ENCODE measurements around the gene NDST1.

The NDST1 gene

DNA sequence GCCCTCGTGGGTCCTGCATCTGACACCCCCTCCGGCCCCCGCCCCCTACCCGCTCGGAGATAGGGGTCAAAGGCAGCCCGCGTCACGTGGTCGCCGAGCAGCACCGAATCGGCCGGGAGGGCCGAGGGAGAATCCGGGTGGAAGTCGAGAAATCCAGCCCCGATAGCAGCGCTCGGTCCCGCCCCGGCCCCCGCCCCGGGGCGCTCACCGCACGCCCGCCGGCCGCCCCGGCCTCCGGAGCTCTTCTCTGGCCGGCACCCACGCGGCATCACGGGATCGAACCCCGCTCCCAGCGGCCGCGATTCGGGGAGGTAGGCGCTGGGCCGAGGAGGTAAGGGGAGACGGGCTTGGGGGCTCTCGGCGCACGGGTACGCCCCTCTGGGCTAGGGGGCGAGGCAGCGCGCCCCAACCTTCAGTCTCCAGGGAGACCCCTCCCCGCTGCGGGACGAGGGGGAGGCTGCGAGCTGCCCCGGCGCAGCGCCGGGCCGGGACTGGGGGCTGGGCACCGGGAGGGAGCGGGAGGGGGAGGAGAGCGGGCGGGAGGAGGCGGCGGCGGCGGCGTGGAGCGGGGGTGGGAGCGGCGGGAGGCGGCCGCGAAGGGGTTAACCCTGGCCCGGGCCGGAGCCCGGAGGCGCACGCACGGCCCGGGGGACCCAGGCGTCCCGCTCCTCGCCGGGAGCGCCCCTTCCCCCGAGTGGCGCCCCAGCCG, 22.1 kb upstream of the NDST1 start:
- H3K27ac ChIP-seq: peak overlapping the region; percentile 95
- TF ChIP-seq, protein P1, sequence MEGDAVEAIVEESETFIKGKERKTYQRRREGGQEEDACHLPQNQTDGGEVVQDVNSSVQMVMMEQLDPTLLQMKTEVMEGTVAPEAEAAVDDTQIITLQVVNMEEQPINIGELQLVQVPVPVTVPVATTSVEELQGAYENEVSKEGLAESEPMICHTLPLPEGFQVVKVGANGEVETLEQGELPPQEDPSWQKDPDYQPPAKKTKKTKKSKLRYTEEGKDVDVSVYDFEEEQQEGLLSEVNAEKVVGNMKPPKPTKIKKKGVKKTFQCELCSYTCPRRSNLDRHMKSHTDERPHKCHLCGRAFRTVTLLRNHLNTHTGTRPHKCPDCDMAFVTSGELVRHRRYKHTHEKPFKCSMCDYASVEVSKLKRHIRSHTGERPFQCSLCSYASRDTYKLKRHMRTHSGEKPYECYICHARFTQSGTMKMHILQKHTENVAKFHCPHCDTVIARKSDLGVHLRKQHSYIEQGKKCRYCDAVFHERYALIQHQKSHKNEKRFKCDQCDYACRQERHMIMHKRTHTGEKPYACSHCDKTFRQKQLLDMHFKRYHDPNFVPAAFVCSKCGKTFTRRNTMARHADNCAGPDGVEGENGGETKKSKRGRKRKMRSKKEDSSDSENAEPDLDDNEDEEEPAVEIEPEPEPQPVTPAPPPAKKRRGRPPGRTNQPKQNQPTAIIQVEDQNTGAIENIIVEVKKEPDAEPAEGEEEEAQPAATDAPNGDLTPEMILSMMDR (conservative IDR thresholded peaks at IDR 0.05): no peak

DNA sequence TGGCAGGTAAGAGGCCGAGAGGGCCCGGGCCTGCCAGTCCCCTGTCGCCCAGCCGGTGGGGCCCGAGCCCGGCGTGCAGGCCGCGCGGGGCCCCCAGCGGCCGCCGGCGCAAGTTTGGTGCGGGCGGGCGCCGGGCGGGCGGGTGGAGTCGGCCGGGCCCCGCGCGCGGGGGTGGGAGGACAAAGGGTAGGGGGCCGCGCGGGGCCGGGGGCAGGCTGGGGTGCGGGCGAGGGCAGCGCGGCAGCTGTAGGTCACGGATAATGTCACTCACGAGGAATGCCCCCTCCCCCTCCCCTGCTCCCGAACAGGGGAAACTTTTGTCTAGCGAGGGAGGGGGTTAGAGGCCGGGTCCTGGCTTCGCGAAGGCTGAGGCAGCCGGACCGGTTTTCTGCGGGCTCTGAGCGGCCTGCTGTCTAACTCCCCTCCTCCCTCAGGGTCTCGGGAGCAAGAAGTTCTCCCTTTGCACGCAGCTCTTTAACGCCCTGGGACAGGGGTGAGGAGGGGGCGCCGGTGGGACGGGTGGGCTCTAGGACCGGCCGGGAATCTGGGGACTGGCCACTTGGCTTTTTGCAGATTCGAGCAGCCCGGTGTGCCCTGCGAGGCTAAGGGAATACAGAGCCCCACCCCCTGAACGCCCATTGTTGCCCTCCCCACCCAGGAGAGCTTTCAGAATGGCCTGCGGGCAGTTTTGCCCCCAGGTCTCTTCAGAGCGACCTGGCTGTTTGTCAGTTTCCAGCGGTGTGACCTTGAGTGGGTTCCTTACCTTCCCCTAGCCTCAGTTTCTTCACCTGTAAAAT, 21.3 kb upstream of the NDST1 start:
- peak overlapping the region; percentile 95 for H3K27ac ChIP-seq
- TF ChIP-seq, protein P1 (conservative IDR thresholded peaks at IDR 0.05): peak; percentile 33; the same call in 1 of the 2 replicates

DNA sequence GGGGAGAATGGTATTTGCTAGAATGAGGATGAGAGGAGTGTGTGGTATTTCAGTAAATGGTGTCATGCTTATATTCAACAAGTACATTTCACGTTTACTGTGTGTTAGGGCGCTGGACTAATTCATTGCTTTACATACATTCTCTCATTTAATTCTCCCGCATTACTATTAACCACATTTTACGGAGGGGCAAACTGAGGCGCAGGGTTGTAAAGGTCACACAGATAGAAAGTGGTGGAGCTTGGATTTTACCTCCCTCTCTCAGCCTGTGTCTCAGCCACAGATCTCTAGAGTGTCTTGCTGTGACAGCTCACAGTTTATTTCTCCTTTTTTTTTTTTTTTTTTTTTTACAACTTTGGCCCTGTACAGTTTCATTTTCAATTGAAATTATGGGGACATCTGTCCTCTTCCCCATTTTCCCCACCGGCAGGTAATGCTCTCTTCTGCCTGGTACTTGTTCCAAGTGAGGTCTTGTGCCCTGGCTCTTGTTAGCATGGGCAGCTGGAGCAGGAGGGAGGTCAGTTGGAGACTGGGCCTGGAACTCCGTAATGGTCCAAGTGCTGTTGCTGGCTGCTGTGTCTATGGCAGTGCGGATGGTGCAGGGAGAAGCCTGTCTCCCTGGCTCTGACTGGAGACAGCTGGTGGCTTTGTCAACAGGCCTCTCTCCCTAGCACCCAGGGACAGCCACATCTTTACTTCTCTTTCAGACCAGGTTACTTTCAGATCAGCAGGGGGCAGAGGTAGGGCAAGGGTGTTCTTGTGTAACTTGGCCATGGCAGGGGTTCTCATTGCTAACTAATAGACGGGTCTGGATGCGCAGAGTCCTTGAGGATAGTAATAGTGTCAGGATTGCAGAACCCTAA, 20.5 kb upstream of the NDST1 start:
- peak overlapping the region; percentile 95 for H3K27ac ChIP-seq
- TF ChIP-seq, protein P1 (conservative IDR thresholded peaks at IDR 0.05): 0 out of 2 replicates have a peak, but pooled peaks have one; percentile 11

GRCh38 chr5:150488519-150489359, 19.2 kb upstream of the NDST1 start:
- no peak overlapping the region; the same call in 1 of the 2 replicates for H3K27ac ChIP-seq
- TF ChIP-seq, protein P1 (conservative IDR thresholded peaks at IDR 0.05): no peak

GRCh38 chr5:150489360-150490295, 18.3 kb upstream of the NDST1 start:
- TF ChIP-seq, protein P1 (conservative IDR thresholded peaks at IDR 0.05): no peak
- H3K27ac ChIP-seq: no peak overlapping the region

GRCh38 chr5:150490296-150490669, 17.6 kb upstream of the NDST1 start:
- TF ChIP-seq, protein P1 (conservative IDR thresholded peaks at IDR 0.05): no peak
- H3K27ac ChIP-seq: no peak overlapping the region

All from VCaP (cell line).